GM12873 (cell line): ENCODE results near the gene WDR4.

Source experiments
- TF ChIP-seq, protein P1 (sequence below): IDR thresholded peaks from 2 replicates; pipeline ENCODE4 v1.5.1; 2012; ENCODE audit warnings: low read depth, mild to moderate bottlenecking, moderate library complexity, low read length, control low read depth; ENCODE audit not compliant: insufficient read depth; ENCODE audit errors: missing control alignments

WDR4 gene

GRCh38 chr21:42843056-42843455 is 36.3 kb downstream of the WDR4 start:
- TF ChIP-seq, protein P1, sequence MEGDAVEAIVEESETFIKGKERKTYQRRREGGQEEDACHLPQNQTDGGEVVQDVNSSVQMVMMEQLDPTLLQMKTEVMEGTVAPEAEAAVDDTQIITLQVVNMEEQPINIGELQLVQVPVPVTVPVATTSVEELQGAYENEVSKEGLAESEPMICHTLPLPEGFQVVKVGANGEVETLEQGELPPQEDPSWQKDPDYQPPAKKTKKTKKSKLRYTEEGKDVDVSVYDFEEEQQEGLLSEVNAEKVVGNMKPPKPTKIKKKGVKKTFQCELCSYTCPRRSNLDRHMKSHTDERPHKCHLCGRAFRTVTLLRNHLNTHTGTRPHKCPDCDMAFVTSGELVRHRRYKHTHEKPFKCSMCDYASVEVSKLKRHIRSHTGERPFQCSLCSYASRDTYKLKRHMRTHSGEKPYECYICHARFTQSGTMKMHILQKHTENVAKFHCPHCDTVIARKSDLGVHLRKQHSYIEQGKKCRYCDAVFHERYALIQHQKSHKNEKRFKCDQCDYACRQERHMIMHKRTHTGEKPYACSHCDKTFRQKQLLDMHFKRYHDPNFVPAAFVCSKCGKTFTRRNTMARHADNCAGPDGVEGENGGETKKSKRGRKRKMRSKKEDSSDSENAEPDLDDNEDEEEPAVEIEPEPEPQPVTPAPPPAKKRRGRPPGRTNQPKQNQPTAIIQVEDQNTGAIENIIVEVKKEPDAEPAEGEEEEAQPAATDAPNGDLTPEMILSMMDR: no peak

DNA sequence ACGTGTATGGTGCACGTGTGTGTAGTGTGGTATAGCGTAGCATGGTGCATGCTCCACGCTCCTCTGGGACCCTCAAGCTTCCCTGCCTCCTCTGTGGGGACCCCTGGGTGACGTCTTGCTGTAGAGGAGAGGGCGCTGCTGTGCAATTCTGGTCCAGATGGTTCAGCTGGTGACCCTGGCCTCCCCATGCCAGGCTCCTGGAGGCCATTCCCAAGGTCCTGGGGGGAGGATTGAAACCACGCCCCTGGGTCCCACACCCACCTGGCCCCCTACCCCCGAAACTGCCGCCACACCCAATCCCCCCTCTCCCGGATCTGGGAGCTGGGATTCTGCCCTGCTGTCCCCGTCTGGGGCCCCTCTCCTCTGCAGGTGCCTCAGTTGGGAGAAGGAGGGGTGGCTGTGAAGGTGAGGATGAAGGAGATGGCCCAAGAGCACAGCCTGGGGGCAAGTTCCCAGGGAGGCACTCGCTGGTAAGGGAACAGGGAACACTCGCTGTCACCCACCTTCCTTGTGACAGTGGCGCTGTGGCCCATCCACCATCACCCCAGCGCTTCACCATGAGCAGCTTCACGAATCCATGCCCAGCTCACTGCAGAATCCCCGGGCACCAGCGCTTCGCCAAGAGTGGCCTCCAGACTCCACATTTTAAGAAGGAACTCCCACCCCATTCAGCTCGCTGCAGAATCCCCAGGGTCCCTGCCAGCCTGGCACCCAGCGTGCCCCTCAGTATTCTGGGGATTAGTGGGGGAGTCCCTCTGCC is 38.0 kb downstream of the WDR4 start:
- TF ChIP-seq, protein P1: no peak

DNA sequence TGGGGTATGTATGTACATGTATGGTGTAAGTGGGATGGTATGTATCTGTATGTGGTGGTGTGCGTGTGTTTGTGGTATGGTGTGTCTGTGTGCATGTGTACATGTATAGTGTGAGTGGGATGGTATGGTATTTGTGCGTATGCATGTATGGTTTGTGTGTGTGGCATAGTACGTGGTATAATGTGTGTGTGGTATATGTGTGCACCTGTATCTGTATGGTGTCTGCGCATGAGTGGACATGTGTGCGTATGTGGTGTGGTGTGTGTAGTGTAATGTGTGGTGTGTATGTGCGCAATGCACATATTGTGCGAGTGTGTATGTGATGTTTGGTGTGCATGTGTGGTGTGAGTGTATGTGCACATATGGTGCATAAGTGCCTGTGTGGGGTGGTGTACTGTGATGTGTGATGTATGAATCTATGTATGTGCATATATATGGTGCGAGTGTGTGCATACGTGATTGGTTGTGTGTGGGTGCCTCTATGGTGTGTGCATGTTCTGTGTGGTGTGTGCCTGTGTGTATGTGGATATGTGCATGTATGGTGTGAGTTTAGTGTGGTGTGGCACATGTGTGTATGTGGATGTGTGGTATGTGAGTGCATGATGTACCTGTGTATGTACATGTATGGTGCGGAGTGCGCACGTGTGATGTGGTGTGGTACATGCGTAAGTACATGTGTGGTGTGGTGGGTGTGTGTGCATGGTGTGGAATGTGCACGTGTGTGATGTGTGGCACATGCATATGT is 38.8 kb downstream of the WDR4 start:
- TF ChIP-seq, protein P1: no peak

GRCh38 chr21:42839271-42840231 is 39.8 kb downstream of the WDR4 start:
- TF ChIP-seq, protein P1: no peak

DNA sequence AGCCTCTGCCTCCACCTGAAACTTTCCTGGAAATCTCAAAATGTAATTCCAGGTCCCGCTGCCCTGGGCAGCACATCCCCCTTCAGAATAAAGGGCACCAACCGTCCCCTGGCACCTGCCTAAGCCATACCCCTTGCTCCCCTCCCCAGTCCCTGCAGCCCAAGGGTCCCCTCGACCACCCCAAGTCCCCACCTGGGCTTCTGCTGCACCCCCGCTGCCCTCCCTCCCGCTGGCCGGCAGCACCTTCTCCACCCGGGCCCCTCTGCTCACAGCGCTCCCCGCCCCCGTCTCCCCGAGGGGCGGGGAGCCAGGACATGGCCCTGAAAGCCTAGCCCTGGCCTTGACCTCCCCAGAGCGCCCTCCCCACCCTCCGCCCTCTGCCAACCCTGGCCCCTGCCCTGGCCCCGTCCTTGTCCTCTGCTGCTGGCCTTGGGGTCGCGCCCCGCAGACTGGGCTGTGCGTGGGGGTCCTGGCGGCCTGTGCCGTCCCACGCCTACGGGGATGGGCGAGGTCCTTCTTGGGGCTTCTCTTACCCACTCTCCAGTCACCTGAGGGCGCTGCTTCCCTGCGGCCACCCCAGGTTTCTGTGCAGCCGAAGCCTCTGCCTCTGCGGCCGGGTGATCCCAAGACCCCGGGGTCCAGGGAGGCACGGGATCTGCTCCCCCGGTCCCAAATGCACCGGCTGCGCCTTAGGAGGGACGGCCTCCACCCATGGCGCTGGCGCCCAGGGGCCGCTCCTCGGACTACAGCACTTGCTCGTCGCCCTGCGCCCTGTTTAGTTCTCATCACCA is 41.7 kb downstream of the WDR4 start:
- TF ChIP-seq, protein P1: no peak

GRCh38 chr21:42836767-42837301 is 42.5 kb downstream of the WDR4 start:
- TF ChIP-seq, protein P1: no peak
